ENCODE data around the gene SMAP2.

The SMAP2 gene

DNA sequence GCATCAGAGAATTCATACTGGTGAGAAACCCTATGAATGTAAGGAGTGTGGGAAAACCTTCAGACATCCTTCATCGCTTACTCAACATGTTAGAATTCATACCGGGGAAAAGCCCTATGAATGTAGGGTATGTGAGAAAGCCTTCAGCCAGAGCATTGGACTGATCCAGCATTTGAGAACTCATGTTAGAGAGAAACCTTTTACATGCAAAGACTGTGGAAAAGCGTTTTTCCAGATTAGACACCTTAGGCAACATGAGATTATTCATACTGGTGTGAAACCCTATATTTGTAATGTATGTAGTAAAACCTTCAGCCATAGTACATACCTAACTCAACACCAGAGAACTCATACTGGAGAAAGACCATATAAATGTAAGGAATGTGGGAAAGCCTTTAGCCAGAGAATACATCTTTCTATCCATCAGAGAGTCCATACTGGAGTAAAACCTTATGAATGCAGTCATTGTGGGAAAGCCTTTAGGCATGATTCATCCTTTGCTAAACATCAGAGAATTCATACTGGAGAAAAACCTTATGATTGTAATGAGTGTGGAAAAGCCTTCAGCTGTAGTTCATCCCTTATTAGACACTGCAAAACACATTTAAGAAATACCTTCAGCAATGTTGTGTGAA, 89.5 kb downstream of the SMAP2 start:
- Histone ChIP-seq H3K27ac (ENCODE audit: low read length) (no peak overlapping the region), H3K4me3 (ENCODE audit: low read length) (no peak overlapping the region), H3K79me2 (ENCODE audit: low read length) (no peaks in the 10 kb centered on the region), H3K27me3 (replicated peaks; ENCODE audit: insufficient read depth, low read length) (no peaks in the 10 kb centered on the region), H3K9me2 (replicated peaks; ENCODE audit: insufficient read depth, low read length) (no peaks in the 10 kb centered on the region), H3K9ac (ENCODE audit: low read length) (no peak overlapping the region), H3K4me1 (ENCODE audit: low read length) (no peaks in the 10 kb centered on the region), H2AFZ (ENCODE audit: low read length) (no peak overlapping the region), H3F3A (ENCODE audit: insufficient read depth, low read length) (no peaks in the 10 kb centered on the region), H3K9me3 (replicated peaks; ENCODE audit: insufficient read depth, low read length) (0 out of 2 replicates have a peak, but pooled peaks cover 5% of the 10 kb centered on the region), H3K4me2 (ENCODE audit: low read depth, low read length) (no peak overlapping the region), H4K20me1 (ENCODE audit: insufficient read depth, low read length) (no peaks in the 10 kb centered on the region), H3K36me3 (replicated peaks; ENCODE audit: insufficient read depth, low read length) (peaks cover 8% of the 10 kb centered on the region; the same call in 1 of the 2 replicates)
- TF ChIP-seq, protein P1, sequence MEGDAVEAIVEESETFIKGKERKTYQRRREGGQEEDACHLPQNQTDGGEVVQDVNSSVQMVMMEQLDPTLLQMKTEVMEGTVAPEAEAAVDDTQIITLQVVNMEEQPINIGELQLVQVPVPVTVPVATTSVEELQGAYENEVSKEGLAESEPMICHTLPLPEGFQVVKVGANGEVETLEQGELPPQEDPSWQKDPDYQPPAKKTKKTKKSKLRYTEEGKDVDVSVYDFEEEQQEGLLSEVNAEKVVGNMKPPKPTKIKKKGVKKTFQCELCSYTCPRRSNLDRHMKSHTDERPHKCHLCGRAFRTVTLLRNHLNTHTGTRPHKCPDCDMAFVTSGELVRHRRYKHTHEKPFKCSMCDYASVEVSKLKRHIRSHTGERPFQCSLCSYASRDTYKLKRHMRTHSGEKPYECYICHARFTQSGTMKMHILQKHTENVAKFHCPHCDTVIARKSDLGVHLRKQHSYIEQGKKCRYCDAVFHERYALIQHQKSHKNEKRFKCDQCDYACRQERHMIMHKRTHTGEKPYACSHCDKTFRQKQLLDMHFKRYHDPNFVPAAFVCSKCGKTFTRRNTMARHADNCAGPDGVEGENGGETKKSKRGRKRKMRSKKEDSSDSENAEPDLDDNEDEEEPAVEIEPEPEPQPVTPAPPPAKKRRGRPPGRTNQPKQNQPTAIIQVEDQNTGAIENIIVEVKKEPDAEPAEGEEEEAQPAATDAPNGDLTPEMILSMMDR (IDR thresholded peaks at IDR 0.05; ENCODE audit: low read length): no peak
- DNase-seq: no peak

- Histone ChIP-seq H4K20me1 (ENCODE audit: insufficient read depth, low read length) (no peaks in the 10 kb centered on the region), H3F3A (ENCODE audit: insufficient read depth, low read length) (no peaks in the 10 kb centered on the region), H2AFZ (ENCODE audit: low read length) (no peak overlapping the region), H3K9me2 (replicated peaks; ENCODE audit: insufficient read depth, low read length) (no peaks in the 10 kb centered on the region), H3K9ac (ENCODE audit: low read length) (no peak overlapping the region), H3K27me3 (replicated peaks; ENCODE audit: insufficient read depth, low read length) (no peaks in the 10 kb centered on the region), H3K9me3 (replicated peaks; ENCODE audit: insufficient read depth, low read length) (0 out of 2 replicates have a peak, but pooled peaks cover 3% of the 10 kb centered on the region), H3K36me3 (replicated peaks; ENCODE audit: insufficient read depth, low read length) (no peaks in the 10 kb centered on the region), H3K4me1 (ENCODE audit: low read length) (no peaks in the 10 kb centered on the region), H3K4me2 (ENCODE audit: low read depth, low read length) (no peak overlapping the region), H3K79me2 (ENCODE audit: low read length) (no peaks in the 10 kb centered on the region), H3K4me3 (ENCODE audit: low read length) (no peak overlapping the region), H3K27ac (ENCODE audit: low read length) (no peak overlapping the region)
- TF ChIP-seq EZH2phosphoT487 (IDR thresholded peaks at IDR 0.05; ENCODE audit: low read length): no peak
- TF ChIP-seq, protein P1 (IDR thresholded peaks at IDR 0.05; ENCODE audit: low read length): no peak
- TF ChIP-seq EZH2 (optimal IDR thresholded peaks at IDR 0.05; ENCODE audit: low read depth, low read length): no peak
- DNase-seq: no peak
These were observed 95.8 kb downstream of the SMAP2 start for GRCh38 chr1:40469327-40469726.

Measured in MM.1S (cell line).